HG02571 (cell line): Measurements from ENCODE around the gene ST3GAL2.
"Not testable (repeated sequence)": the region's sequence is repeated elsewhere in the genome, so short reads cannot be mapped to it uniquely, and the experiment has no call there.

ENCODE experiments used
- ATAC-seq: cut with Tn5 transposase; IDR thresholded peaks from one replicate; pipeline ENCODE4 v1.9.1; 2021; ENCODE audit warnings: mild to moderate bottlenecking, moderate library complexity; ENCODE audit not compliant: unreplicated experiment

The ST3GAL2 gene

DNA sequence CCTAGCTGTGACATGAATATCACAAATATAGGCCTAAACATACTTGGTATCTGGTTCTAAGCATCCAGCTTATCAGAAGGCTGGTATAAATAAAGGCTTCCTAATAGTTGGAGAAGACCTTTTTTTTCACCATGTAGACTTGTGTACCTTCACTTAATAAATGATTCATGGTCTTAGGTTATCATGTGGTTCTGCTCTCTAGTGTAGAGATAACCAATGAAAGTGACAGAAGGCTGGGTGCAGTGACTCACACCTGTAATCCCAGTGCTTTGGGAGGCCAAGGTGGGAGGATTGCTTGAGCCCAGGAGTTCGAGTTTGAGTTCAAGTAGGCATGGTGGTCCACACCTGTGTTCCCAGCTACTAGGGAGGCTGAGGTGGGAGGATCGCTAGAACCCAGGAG is 89.1 kb downstream of the ST3GAL2 start:
- no peak for ATAC-seq

DNA sequence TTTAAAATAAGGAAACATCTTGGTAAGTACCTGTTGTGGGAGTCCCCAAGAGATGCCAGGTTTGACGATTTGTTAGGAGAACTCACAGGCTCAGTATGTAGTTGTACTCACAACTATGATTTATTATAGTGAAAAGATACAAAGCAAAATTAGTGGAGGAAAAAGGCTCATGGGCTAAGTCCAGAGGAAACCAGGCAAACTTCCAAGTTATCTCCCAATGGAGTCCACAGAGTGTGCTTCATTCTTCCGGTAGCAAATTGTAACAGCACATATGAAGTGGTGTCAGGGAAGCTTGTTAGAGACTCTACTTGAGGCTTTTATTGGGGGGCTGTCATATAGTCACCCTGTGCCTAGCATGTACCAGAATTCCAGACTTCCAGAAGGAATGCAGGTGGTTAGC is 89.9 kb downstream of the ST3GAL2 start:
- ATAC-seq = no peak

DNA sequence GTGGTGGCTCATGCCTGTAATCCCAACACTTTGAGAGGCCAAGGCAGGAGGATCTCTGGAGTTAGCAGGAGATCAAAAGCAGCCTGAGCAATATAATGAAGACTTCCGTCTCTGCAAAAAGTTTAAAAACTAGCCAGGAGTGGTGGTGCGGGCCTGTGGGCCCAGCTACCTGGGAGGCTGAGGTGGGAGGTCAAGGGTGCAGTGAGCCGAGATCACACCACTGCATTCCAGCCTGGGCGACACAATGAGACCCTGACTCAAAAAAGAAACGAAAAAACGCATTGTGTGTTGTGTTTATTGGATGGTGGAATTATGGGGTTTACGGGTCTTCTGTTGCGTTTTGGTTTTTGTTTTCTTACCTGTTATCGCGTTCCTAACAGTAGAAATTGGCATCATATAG is 93.1 kb downstream of the ST3GAL2 start:
- no peak for ATAC-seq

DNA sequence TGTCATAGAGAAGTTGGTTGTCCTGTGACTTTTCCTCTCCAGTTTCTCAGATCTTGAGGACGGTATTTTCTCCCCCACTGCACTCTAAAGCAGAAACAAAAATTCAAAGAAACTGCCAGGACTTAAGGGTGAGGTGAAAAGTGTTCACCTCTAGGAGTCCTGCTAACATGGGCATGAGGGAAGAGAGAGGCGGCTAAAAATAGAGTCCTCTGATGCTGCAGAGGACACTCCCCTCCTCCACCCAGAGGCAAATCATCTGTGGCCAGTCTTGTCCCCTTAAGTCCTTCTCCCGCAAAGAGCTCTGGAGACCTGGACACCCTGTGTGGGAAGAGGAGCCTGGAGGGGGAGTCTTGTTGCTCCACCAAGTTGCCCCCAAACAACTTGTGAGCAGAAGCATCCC is 96.9 kb downstream of the ST3GAL2 start:
- no peak for ATAC-seq

DNA sequence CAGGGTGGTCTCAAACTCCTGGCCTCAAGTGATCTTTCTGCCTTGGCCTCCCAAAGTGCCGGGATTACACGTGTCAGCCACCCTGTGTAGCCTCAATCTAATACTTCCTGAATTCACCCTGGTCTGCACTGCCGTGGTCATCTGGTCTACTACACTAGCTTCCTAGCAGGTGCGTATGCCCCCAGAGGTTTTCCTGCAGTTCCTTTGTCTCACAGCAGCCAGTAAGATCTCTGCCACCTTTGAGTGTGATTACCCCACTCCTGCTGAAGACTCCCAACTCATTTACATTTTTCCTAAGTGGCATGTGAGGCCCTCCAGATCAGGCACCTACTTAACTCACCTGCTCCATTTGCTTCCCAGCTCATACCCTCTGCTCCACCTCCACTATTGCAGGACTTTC is 97.3 kb downstream of the ST3GAL2 start:
- no peak for ATAC-seq

DNA sequence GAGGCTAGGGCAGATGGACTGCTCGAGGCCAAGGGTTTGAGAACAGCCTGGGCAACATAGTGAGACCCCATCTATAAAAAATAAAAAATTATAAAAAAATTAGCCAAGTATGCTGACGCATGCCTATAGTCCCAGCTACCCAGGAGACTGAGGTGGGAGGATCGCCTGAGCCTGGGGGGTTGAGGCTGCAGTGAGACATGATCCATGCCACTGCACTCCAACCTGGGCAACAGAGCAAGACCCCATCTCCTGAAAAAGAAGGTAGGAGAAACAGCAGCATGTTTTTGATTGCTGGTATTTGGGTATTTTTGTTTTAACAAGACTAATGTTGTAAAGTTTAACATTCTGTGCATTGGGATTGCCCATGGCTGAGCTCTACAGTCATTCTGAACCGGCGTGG is 101.1 kb downstream of the ST3GAL2 start:
- ATAC-seq = no peak

DNA sequence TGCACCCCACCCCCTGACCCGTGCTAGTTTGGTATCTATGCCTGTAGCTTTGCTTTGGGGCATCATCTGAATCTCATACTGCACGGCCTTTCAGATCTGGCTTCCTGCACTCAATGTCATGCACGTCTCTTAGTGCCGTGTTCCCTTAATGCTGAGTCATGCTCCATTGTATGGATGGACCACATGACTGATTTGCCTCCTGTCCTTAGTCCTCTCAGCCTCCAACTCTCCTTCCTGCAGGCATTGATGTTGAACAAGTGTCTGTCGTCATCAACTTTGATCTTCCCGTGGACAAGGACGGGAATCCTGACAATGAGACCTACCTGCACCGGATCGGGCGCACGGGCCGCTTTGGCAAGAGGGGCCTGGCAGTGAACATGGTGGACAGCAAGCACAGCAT is 106.2 kb downstream of the ST3GAL2 start:
- not testable (repeated sequence) for ATAC-seq

DNA sequence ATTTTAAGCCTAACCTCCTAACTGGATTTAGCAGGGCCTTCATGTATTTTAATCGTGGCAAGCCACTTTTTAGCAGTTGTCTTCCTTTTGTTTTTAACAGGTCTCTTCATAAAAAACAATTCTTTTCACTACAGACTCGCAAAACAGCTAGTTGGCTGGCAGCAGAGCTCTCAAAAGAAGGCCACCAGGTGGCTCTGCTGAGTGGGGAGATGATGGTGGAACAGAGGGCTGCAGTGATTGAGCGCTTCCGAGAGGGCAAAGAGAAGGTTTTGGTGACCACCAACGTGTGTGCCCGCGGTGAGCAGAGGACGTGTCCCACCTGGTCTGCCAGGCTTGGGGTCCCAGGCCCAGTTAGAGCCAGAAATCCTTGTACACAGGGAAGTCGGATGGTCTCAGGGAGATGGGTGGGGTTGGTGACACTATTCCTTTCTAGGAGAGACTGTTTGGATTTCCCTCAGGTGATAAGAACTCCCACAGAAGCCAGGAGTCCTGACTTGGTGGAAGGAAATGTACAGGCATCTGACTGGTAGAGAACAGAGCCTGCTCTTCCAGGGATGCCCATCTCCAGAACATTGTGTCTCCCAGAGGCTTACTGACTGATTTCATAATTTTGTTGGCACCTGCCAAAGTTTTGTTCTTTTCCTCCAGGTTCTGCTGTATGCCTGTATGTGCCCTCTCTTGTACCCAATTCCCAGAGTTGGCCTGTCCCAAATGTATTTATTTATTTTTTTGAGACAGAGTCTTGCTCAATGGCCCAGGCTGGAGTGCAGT is 107.1 kb downstream of the ST3GAL2 start:
- ATAC-seq = no peak

DNA sequence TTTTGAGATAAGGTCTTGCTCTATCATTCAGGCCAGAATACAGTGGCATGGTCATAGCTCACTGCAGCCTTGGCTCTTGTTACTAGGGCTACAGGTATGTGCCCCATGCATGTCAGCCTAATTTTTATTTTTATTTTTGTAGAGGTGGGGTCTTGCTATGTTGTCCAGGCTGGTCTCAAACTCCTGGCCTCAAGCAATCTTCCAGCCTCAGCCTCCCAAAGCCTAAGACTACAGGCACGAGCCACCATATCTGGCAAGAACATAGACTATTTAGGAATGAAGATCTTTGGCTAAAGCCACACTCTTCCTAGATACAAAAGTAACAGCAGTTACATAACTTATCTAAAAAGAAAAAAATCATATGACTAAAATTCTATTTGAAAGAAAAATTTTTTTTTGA is 107.8 kb downstream of the ST3GAL2 start:
- no peak for ATAC-seq
